Ishikawa (cell line): ENCODE measurements around the gene TRIM72.

Source experiments
- CEBPB ChIP-seq: IDR thresholded peaks from 2 replicates; pipeline ENCODE4 v1.6.1; 2012
- CREB1 ChIP-seq: IDR thresholded peaks from 2 replicates; pipeline ENCODE4 v1.6.1; 2012; ENCODE audit warnings: low read depth
- EP300 ChIP-seq: IDR thresholded peaks from 2 replicates; pipeline ENCODE4 v1.6.1; 2012; ENCODE audit warnings: borderline replicate concordance
- FOXM1 ChIP-seq: IDR thresholded peaks from 2 replicates; pipeline ENCODE4 v1.6.1; 2012; ENCODE audit warnings: low read depth, borderline replicate concordance
- NFIC ChIP-seq: IDR thresholded peaks from 2 replicates; pipeline ENCODE4 v1.6.1; 2012
- RAD21 ChIP-seq: IDR thresholded peaks from 2 replicates; pipeline ENCODE4 v1.6.1; 2012; ENCODE audit warnings: low read depth
- TAF1 ChIP-seq: IDR thresholded peaks from 2 replicates; pipeline ENCODE4 v1.6.1; 2012; ENCODE audit warnings: low read depth, mild to moderate bottlenecking
- TEAD4 ChIP-seq: IDR thresholded peaks from 2 replicates; pipeline ENCODE4 v1.6.1; 2012
- YY1 ChIP-seq: IDR thresholded peaks from 2 replicates; pipeline ENCODE4 v1.6.1; 2012; ENCODE audit warnings: low read depth
- TF ChIP-seq, protein P1 (sequence below): IDR thresholded peaks from 2 replicates; pipeline ENCODE4 v1.6.1; 2012

DNA sequence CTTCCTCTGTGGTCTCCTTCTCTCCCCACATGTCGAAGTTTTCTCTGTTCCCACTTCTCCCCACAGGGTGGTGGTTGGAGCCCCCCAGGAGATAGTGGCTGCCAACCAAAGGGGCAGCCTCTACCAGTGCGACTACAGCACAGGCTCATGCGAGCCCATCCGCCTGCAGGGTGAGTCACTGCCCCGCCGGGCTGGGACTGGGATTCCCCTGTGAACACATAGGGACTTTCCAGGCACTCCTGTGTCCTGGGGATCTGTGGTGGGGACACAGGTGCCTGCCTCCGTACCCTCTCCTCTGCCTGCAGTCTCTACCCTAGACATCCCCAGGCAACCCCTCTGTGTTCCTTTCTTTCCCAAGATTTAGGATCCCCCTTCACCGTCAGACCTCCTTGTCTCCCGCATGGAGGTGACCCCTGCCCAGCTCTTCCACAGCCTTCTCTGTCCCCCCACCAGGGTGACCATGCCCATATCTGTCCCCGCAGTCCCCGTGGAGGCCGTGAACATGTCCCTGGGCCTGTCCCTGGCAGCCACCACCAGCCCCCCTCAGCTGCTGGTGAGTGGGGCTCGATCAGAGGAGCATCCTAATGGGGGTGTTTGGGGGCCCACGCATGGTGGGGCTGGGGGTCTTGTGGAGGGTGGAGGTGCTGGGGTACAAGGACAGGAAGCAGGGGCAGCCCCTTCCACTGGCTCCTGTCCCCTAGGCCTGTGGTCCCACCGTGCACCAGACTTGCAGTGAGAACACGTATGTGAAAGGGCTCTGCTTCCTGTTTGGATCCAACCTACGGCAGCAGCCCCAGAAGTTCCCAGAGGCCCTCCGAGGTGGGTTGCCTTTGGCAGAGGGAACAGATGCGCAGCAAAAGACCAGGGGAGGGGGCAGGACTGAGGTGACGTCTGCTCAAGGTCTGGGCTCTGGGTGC, 51.7 kb downstream of the TRIM72 start:
- no peak for TF ChIP-seq NFIC
- TF ChIP-seq, protein P1, sequence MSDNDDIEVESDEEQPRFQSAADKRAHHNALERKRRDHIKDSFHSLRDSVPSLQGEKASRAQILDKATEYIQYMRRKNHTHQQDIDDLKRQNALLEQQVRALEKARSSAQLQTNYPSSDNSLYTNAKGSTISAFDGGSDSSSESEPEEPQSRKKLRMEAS = no peak
- no peak for TF ChIP-seq TEAD4
- TF ChIP-seq EP300 = no peak
- TF ChIP-seq YY1 = no peak
- TF ChIP-seq RAD21 = no peak
- TF ChIP-seq TAF1 = no peak
- no peak for TF ChIP-seq FOXM1
- no peak for TF ChIP-seq CREB1
- no peak for TF ChIP-seq CEBPB
